Measurements from ENCODE around the gene TNKS1BP1. TPM values are rescaled to one million over a fixed set of nuclear protein-coding genes. Genes with fewer than 3 reads are reported as not detected.

Gene TNKS1BP1
- total RNA-seq, 1 donor from 2014 or later = 147 TPM

- no peak for TF ChIP-seq CTCF (IDR thresholded peaks at IDR 0.05)
- ATAC-seq = no peak
Measured at GRCh38 chr11:57360991-57361390, 36.2 kb upstream of the TNKS1BP1 start.

GRCh38 chr11:57359896-57360690 lies 35.3 kb upstream of the TNKS1BP1 start:
- Histone ChIP-seq H3K27me3 (ENCODE audit: low read depth) (no peaks in the 10 kb centered on the region), H3K36me3 (no peaks in the 10 kb centered on the region), H3K9me3 (no peaks in the 10 kb centered on the region), H3K4me3 (no peak overlapping the region), H3K4me1 (peaks cover 5% of the 10 kb centered on the region), H3K27ac (no peak overlapping the region)
- no peak for TF ChIP-seq CTCF (IDR thresholded peaks at IDR 0.05)
- DNase-seq = no peak
- ATAC-seq = no peak
- intact Hi-C loops (cut with DNase I) = no loop called here

More at GRCh38 chr11:57360991-57361390, 36.2 kb upstream of the TNKS1BP1 start:
- intact Hi-C loops (cut with DNase I) = no loop called here
- H3K4me3 ChIP-seq = no peak overlapping the region
- no peaks in the 10 kb centered on the region for H3K36me3 ChIP-seq
- DNase-seq = no peak
- H3K27me3 ChIP-seq (ENCODE audit: low read depth) = no peaks in the 10 kb centered on the region
- no peak overlapping the region for H3K27ac ChIP-seq
- no peaks in the 10 kb centered on the region for H3K9me3 ChIP-seq
- peaks cover 5% of the 10 kb centered on the region for H3K4me1 ChIP-seq

GRCh38 chr11:57359396-57359795 lies 34.6 kb upstream of the TNKS1BP1 start:
- no peak for TF ChIP-seq CTCF (IDR thresholded peaks at IDR 0.05)
- intact Hi-C loops (cut with DNase I) = no loop called here
- Histone ChIP-seq H3K9me3 (no peaks in the 10 kb centered on the region), H3K4me3 (no peak overlapping the region), H3K36me3 (no peaks in the 10 kb centered on the region), H3K27ac (no peak overlapping the region), H3K4me1 (peaks cover 5% of the 10 kb centered on the region), H3K27me3 (ENCODE audit: low read depth) (no peaks in the 10 kb centered on the region)
- ATAC-seq = no peak
- no peak for DNase-seq

- H3K27me3 ChIP-seq (ENCODE audit: low read depth) = no peaks in the 10 kb centered on the region
- H3K4me3 ChIP-seq = no peak overlapping the region
- intact Hi-C loops (cut with DNase I) = no loop called here
- H3K4me1 ChIP-seq = peaks cover 5% of the 10 kb centered on the region
- H3K27ac ChIP-seq = no peak overlapping the region
- no peaks in the 10 kb centered on the region for H3K36me3 ChIP-seq
- ATAC-seq = no peak
- H3K9me3 ChIP-seq = no peaks in the 10 kb centered on the region
- no peak for TF ChIP-seq CTCF (IDR thresholded peaks at IDR 0.05)
- DNase-seq = no peak
Measured at GRCh38 chr11:57358991-57359390, 34.2 kb upstream of the TNKS1BP1 start.

- Histone ChIP-seq H3K9me3 (no peaks in the 10 kb centered on the region), H3K27me3 (ENCODE audit: low read depth) (no peaks in the 10 kb centered on the region), H3K4me3 (no peak overlapping the region), H3K36me3 (no peaks in the 10 kb centered on the region), H3K27ac (no peak overlapping the region), H3K4me1 (peaks cover 5% of the 10 kb centered on the region)
- DNase-seq (no peak), ATAC-seq (no peak)
- intact Hi-C loops (cut with DNase I) = no loop called here
- no peak for TF ChIP-seq CTCF (IDR thresholded peaks at IDR 0.05)
Measured at GRCh38 chr11:57358543-57358961, 33.8 kb upstream of the TNKS1BP1 start.
